Erythroblast (primary cell): ENCODE results near the gene FBXO11.
A peak's percentile ranks its signal among the peaks of the same experiment; 100 is the strongest.

Experiments
- DNase-seq, 2 experiments: peaks; one replicate each; lab custom pipeline; 2025; lab: John Stamatoyannopoulos, UW
- GATA1 ChIP-seq: IDR thresholded peaks from 2 replicates; pipeline ENCODE4 v1.6.1; 2011; ENCODE audit warnings: low read depth, mild to moderate bottlenecking, control low read depth, low read length, moderate library complexity
- POLR2A ChIP-seq: IDR thresholded peaks from 2 replicates; pipeline ENCODE4 v1.6.1; 2011; ENCODE audit warnings: mild to moderate bottlenecking, low read length

The FBXO11 gene

DNA sequence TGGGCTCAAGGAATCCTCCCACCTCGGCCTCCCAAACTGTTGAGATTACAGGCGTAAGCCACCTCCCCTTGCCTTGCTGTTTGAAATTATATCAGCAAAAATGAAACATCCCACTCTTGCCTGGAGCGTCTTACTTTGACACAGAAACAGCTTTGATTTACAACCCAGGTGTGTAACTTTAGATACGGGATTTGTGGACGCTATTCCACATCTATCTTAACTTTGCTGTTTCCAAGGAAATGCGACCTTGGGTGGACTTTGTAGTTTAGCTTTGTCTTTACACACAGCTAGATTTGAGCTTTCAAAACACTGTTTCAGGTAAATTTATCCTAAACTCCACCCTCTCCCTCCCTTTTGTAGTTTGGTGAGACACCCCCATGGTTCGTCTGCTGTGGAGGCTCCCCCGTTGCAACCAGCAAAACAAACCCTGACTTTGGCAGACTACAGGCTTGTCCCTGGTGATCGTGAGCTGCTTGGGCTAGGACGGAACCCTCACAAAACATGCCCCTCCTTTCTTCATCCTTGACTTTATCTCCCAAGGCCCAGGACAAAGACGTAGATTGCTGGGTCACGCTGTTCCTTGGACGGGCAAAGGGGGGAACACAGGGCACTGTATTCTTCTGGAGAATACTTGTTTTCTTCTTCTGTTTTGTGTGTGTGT, 128.9 kb downstream of the FBXO11 start:
- DNase-seq, result no peak
- TF ChIP-seq GATA1, result no peak
- no peak for TF ChIP-seq POLR2A

DNA sequence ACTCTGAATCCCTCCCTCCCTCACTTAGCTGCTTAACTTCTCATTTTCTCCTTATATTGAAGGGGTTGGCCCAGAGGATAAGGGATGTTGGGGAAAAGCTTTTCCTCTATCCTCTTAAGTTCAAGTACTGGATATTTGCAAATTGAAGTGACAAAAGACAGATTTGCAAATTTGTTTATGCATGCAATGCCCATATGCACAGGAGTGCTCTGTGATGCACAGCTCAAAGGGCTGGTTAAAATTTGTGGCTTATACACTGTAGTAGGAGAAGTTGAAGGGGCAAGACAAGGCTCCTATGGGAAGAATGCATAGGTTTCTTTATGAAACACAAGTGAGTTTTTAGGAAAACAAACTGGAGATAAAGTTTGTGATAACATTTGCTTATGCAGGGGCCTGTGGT, 131.7 kb downstream of the FBXO11 start:
- TF ChIP-seq POLR2A (no peak), GATA1 (no peak)
- no peak for DNase-seq

DNA sequence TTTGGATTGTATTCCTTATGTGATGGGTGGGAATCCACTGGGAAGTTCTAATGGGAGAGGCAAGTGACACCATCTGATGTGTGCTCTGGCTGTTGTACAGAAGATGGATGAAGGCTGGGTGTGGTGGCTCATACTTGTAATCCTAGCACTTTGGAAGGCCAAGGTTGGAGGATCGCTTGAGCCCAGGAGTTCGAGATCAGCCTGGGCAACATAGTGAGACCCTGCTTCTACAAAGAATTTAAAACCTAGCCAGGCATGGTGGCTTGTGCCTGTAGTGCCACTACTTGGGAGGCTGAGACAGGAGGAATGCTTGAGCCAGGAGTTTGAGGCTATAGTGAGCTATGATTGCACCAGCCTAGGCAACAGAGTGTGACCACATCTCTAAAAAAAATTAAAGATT, 134.0 kb downstream of the FBXO11 start:
- no peak for DNase-seq
- TF ChIP-seq POLR2A (no peak), GATA1 (no peak)

DNA sequence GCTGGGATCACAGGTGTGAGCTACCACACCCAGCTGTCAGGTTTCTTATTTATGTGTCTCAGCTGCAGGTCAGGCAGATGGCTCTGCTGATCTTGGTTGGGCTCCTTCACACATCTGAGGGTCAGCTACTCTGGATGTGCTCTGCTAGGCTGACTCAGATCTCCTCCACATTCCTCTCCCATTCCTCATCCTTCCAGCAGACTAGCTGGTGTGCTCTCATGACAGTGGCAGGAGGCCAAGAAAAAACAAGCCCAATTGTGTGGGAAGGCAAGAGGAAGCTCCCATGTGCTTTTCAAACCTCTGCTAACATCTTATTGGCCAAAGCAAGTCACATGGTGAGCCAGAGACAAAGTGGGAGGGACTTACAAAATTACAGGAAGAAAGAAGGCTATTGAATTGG, 135.1 kb downstream of the FBXO11 start:
- peak in 1 of 2 experiments; percentile 24 for DNase-seq
- TF ChIP-seq POLR2A (no peak), GATA1 (no peak)

DNA sequence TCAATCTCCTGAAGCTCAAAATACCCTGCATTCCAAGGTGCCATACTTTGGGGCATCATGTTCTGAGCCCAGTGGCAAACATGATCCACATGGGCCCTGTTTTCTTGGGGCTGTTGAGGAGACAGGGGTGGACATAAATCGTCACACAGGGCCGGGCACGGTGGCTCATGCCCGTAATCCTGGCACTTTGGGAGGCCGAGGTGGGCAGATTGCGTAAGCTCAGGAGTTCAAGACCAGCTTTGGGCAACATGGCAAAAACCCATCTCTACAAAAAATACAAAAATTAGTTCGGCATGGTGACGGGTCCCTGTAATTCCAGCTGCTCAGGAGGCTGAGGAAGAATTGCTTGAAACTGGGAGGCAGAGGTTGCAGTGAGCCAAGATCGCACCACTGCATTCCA, 137.0 kb downstream of the FBXO11 start:
- TF ChIP-seq POLR2A (no peak), GATA1 (no peak)
- DNase-seq, result no peak

DNA sequence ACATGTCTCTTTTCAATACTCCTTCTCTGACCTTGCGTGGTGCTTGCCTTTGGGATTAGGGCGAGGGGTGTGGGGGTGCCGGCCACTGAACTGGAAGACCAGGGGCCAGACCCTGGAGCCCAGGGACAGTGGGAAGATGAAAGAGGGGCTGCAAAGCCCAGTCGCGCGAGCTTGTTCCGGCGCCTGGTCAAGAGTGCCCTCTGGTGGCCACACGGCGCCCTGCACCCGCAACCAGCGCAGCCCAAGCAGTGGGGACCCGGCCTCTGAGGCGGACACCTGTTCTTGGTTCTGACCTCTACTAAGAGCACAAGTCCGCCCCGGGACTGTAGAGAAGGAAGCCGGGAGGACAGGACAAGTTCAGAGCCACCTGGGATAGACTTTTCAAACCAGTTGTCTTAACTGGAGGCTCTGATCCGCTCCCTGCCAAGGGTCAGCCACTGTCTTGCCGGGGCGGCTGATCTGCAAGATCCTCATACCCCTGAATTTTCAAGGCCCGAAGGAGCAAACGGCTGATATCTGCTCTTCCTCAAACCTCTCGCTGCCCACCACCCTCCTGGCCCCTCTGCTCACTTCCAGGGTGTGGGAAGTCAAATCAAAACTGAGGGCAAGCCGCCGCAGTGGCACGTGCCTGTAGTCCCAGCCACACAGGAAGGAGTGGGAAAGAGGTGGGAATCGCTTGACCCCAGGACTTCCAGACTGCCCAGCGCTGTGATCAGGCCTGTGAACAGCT, 138.3 kb downstream of the FBXO11 start:
- no peak for TF ChIP-seq POLR2A
- DNase-seq, result peak; percentile 56 to 81

DNA sequence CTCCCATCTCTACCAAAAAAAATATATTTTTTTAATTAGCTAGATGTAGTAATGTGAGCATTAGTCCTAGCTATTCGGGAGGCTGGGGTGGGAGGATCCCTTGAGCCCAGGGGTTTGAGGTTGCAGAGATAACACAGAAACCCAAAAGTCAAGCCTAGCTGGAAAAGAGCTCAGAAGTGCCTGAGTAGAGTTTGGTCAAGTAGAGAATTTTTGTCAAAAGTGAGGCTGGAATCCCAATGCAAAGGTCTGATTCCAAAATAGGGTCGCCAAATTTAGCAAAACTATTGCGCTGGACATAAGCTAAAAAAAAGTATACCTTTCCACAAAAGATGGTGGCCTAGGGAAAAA, 138.8 kb downstream of the FBXO11 start:
- no peak for DNase-seq
- TF ChIP-seq POLR2A, result no peak
- no peak for TF ChIP-seq GATA1

DNA sequence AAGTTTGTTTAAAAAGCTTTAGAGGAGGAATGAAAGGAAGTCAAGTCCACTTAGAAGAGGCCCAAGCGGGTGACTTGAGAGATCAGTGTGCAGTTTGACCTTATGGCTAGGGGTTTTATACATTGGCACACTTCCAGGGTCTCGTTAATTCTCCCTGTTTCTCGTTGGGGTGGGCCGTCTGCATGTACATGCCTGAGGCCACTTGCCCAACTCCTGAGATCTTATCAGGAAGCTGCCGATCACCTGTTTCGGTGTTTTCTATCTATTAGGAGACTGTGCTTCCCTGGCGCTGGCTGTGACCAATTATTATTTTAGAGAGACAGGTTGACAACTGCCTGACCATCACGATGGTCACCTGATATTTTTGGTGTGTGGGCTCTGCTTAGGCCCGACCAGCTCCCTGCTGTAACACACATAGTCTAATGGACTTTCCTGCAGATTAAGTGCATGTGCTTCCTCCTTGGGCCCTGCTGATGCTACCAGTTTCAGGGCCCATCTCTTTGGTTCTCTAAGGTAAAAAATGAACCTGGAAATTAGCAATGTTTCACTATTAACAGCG, 154.4 kb downstream of the FBXO11 start:
- no peak for DNase-seq
- no peak for TF ChIP-seq POLR2A

DNA sequence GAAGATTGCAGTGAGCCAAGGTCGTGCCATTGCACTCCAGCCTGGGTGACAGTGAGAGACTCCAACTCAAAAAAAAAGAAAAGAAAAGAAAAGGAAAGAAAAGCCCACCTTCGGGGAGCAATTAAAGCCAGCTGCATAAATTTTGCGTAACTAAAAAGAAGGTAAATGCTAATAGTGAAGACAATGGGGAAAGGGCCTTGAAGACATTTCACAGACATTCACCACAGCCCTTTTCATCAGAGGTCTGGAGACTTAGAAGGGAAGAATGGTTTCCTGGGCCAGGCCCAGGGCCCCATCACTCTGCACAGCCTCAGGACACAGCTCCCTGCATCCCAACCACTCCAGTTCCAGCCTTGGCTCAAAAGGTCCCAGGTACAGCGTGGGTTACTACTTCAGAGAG, 158.4 kb downstream of the FBXO11 start:
- no peak for DNase-seq
- no peak for TF ChIP-seq GATA1
- no peak for TF ChIP-seq POLR2A

DNA sequence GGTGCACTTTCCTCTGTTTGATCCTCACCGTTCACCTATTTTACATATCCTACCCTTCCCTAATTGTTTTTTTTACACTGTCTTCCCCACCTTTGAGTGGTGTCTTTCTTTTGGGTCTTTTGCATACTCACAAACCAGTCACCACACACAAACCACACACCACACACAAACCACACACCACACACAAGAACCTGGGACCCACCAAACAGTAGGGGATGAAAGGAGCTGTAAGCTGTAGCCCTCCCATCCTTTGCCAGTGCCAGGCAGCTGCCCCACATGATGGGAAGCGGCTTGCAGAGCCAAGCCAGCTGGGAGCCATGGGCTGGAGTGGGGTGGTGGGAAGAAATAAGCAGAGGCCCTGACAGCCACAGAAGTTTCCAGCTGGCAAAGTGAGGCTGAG, 162.2 kb downstream of the FBXO11 start:
- TF ChIP-seq GATA1, result no peak
- TF ChIP-seq POLR2A, result no peak
- DNase-seq, result no peak

DNA sequence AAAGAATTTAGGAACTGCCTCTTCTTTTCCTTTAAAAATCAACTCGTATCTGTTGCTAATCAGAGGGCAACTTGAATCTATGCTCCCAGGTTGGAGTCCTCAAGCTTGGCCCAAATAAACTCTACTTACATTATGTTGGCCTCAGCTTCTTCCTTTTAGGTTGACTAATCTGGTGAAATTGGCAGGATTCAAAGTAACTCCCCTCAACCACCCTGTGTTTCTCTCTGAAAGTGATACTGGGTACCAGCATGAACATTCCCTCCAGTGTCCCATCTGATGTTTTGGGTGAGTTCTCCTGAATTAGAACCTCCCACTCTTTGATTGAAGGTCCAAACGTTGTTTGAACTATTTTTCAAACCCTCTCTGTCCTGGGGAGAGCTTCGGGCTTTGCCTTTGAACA, 164.7 kb downstream of the FBXO11 start:
- TF ChIP-seq GATA1 (no peak), POLR2A (no peak)
- DNase-seq, result no peak

DNA sequence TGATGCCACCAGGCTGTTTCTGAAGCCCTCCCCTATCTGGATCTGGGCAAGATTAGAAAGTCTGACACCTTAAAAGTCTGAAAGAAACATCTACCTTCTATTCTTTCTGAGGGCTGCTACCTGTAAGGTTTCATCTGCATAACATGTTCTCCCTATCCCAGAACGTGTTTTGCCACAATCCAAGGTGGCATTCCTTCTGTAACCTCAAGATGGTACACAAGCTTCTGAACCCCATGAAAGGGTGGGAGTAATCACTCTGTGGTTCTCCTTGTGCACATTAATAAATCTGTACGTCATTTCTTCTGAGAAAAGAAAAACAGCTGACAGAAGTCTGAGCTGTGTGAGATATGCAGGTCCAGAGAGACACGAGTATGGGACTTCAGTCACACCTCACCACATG, 165.2 kb downstream of the FBXO11 start:
- no peak for DNase-seq
- no peak for TF ChIP-seq GATA1
- TF ChIP-seq POLR2A, result no peak
